Fibroblast of lung (primary cell): ENCODE results near the gene CES3. TPM values are rescaled to one million over a fixed set of nuclear protein-coding genes. Genes with fewer than 3 reads are reported as not detected.
A peak's percentile ranks its signal among the peaks of the same experiment; 100 is the strongest.
"Not testable (repeated sequence)": the region's sequence is repeated elsewhere in the genome, so short reads cannot be mapped to it uniquely, and the experiment has no call there.

Source experiments
- DNase-seq, 2 donors: peaks; one replicate each; pipeline versions ENCODE4 v3.0.0 to v3.0.0-alpha.2; 2010; ENCODE audit warnings: low read depth in 2 of 2
- H2AFZ ChIP-seq: 2 replicates; pipeline ENCODE4 v1.5.1; 2012; ENCODE audit warnings: low read length, control low read depth, inconsistent platforms
- H3K27ac ChIP-seq: 2 replicates; pipeline ENCODE4 v1.5.1; 2011; ENCODE audit warnings: low read length, control low read depth; ENCODE audit not compliant: insufficient read depth
- H3K27me3 ChIP-seq: 2 replicates; pipeline ENCODE4 v1.5.1; 2011; ENCODE audit warnings: mild to moderate bottlenecking, low read length; ENCODE audit not compliant: control insufficient read depth, insufficient read depth
- H3K36me3 ChIP-seq: 2 replicates; pipeline ENCODE4 v1.5.1; 2011; ENCODE audit warnings: low read length; ENCODE audit not compliant: control insufficient read depth, insufficient read depth
- H3K4me1 ChIP-seq: 2 replicates; pipeline ENCODE4 v1.5.1; 2011; ENCODE audit warnings: low read length; ENCODE audit not compliant: control insufficient read depth, insufficient read depth; ENCODE audit errors: extremely low read depth
- H3K4me2 ChIP-seq: 2 replicates; pipeline ENCODE4 v1.5.1; 2011; ENCODE audit warnings: low read length, control low read depth; ENCODE audit not compliant: insufficient read depth; ENCODE audit errors: extremely low read depth
- H3K4me3 ChIP-seq, 4 experiments: fragments of 200-600 bp in 1 of 4; sonication (generic) in 1 of 4; replicated peaks in 1 of 4; 2 replicates each; pipeline ENCODE4 v1.5.1; 2011 to 2016; ENCODE audit warnings: low read length in 4 of 4, low read depth in 3 of 4, mild to moderate bottlenecking in 3 of 4, control low read depth in 2 of 4, inconsistent platforms in 1 of 4, mixed read lengths in 1 of 4; ENCODE audit not compliant: insufficient read depth in 1 of 4; ENCODE audit errors: control extremely low read depth in 1 of 4
- H3K79me2 ChIP-seq: 2 replicates; pipeline ENCODE4 v1.5.1; 2012; ENCODE audit warnings: mild to moderate bottlenecking, low read length, inconsistent platforms; ENCODE audit not compliant: control insufficient read depth, insufficient read depth
- H3K9ac ChIP-seq: 2 replicates; pipeline ENCODE4 v1.5.1; 2011; ENCODE audit warnings: mild to moderate bottlenecking, low read length, control low read depth; ENCODE audit not compliant: insufficient read depth
- H3K9me3 ChIP-seq: 2 replicates; pipeline ENCODE4 v1.5.1; 2012; ENCODE audit warnings: low read depth, low read length; ENCODE audit not compliant: control insufficient read depth, insufficient read depth
- H4K20me1 ChIP-seq: 2 replicates; pipeline ENCODE4 v1.5.1; 2011; ENCODE audit warnings: low read length; ENCODE audit not compliant: control insufficient read depth, insufficient read depth; ENCODE audit errors: extremely low read depth
- EZH2 ChIP-seq: IDR thresholded peaks from 2 replicates; pipeline ENCODE4 v1.5.1; 2012; ENCODE audit warnings: low read length, control low read depth, mild to moderate bottlenecking; ENCODE audit errors: missing control alignments
- polyA plus RNA-seq, 2 donors: library from polyadenylated mRNA; depleted of rRNA in 1 of 2; stranded (reverse) in 1 of 2; unstranded in 1 of 2; fragments of >200 nt; gene quantifications; 2 replicates each; pipeline ENCODE4 v1.2.1, GENCODE V29; 2011 to 2012; ENCODE audit warnings: missing spikeins in 1 of 2
- total RNA-seq: library from RNA; depleted of rRNA; stranded (reverse); fragments of >200 nt; gene quantifications from 2 replicates; pipeline ENCODE4 v1.2.1, GENCODE V29; 2014
- TF ChIP-seq, protein P1 (sequence below), 2 donors: IDR thresholded peaks in 1 of 2; conservative IDR thresholded peaks in 1 of 2; 1 replicate in 1 of 2; 2 replicates in 1 of 2; pipeline ENCODE4 v1.5.1; 2011 to 2012; ENCODE audit warnings: low read length in 2 of 2, control low read depth in 1 of 2, inconsistent platforms in 1 of 2, low read depth in 1 of 2, mild to moderate bottlenecking in 1 of 2

The CES3 gene
- total and polyA plus RNA-seq, 2 donors (not counting 1 experiment from before 2014, with no cell fraction given) = 0.01 to 1.3 TPM

DNA sequence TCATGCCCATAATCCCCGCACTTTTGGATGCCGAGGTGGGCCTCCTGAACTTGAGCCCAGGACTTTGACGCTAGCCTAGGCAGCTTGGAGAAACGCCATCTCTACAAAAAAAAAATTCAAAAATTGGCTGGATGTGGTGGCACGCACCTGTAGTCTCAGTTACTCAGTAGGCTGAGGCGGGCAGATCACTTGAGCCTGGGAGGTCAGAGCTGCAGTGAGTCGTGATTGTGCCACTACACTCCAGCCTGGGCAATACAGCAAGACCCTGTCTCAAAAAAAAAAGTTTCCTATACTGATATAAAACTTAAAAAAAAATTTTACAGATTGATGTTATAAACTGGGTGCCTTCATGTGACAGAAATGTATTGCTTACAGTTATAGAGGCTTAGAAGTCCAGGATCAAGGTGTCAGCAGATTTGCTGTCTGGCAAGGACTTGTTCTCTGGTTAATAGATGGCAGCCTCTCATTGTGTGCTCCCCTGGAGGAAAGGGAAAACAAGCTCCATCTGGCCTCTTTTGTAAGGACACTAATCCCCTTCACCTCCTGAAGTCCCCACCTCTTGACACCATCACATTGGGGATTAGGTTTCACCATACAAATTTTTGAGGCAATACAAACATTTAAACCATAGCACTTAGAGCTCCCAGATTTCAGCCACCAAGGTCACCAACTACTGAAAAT lies 8.5 kb upstream of the CES3 start:
- no peak overlapping the region for H3K4me2 ChIP-seq
- H3K27ac ChIP-seq = no peak overlapping the region
- no peaks in the 10 kb centered on the region for H3K79me2 ChIP-seq
- no peak for DNase-seq
- no peak overlapping the region for H3K4me3 ChIP-seq
- H3K27me3 ChIP-seq = peaks cover 10% of the 10 kb centered on the region
- no peaks in the 10 kb centered on the region for H4K20me1 ChIP-seq
- no peaks in the 10 kb centered on the region for H3K36me3 ChIP-seq
- H3K9me3 ChIP-seq = no peaks in the 10 kb centered on the region
- H2AFZ ChIP-seq = no peak overlapping the region
- H3K4me1 ChIP-seq = no peaks in the 10 kb centered on the region
- TF ChIP-seq EZH2 = no peak
- TF ChIP-seq, protein P1, sequence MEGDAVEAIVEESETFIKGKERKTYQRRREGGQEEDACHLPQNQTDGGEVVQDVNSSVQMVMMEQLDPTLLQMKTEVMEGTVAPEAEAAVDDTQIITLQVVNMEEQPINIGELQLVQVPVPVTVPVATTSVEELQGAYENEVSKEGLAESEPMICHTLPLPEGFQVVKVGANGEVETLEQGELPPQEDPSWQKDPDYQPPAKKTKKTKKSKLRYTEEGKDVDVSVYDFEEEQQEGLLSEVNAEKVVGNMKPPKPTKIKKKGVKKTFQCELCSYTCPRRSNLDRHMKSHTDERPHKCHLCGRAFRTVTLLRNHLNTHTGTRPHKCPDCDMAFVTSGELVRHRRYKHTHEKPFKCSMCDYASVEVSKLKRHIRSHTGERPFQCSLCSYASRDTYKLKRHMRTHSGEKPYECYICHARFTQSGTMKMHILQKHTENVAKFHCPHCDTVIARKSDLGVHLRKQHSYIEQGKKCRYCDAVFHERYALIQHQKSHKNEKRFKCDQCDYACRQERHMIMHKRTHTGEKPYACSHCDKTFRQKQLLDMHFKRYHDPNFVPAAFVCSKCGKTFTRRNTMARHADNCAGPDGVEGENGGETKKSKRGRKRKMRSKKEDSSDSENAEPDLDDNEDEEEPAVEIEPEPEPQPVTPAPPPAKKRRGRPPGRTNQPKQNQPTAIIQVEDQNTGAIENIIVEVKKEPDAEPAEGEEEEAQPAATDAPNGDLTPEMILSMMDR (conservative IDR thresholded peaks at IDR 0.05 in 1 of 2, IDR thresholded peaks at IDR 0.05 in 1 of 2; ENCODE audit: low read depth in 1 of 2, low read length in 2 of 2) = no peak
- no peak overlapping the region for H3K9ac ChIP-seq

DNA sequence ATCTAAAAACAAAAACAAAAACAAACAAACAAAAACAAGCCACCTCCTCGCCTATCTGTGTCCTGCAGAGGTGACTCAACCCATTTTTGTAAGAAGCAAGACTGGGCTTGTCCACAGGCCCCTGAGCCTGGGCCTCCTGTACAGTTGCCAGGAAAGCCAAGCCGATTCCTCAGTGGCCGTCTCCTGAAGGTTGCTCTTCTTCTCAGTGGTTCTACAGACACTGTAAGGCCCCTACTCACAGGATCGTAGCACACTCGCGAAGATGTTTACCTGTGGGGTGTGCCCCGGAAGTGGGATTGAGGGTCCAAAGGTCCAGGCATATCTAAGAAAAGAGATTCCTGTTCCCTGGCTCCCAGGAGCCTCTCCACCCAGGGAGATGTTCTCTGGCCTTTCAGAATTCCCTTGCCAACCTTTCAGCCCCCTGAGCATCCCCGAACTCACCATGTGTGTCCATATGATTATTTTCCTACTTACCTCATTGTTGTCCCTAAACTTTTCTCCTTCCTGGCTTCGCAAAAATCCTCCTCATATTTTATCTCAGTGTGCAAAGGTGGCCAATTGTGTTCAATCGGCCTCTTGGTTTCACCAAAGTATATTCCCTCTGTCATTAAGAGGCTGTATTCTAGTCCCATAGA lies 7.5 kb upstream of the CES3 start:
- Histone ChIP-seq H3K4me1 (no peaks in the 10 kb centered on the region), H3K9ac (no peak overlapping the region), H3K79me2 (no peaks in the 10 kb centered on the region), H3K4me2 (no peak overlapping the region), H2AFZ (no peak overlapping the region), H3K4me3 (no peak overlapping the region), H3K27me3 (peaks cover 9% of the 10 kb centered on the region), H3K36me3 (no peaks in the 10 kb centered on the region), H3K9me3 (no peaks in the 10 kb centered on the region), H3K27ac (no peak overlapping the region), H4K20me1 (no peaks in the 10 kb centered on the region)
- no peak for DNase-seq
- no peak for TF ChIP-seq EZH2
- TF ChIP-seq, protein P1 (conservative IDR thresholded peaks at IDR 0.05 in 1 of 2, IDR thresholded peaks at IDR 0.05 in 1 of 2; ENCODE audit: low read depth in 1 of 2, low read length in 2 of 2) = no peak

DNA sequence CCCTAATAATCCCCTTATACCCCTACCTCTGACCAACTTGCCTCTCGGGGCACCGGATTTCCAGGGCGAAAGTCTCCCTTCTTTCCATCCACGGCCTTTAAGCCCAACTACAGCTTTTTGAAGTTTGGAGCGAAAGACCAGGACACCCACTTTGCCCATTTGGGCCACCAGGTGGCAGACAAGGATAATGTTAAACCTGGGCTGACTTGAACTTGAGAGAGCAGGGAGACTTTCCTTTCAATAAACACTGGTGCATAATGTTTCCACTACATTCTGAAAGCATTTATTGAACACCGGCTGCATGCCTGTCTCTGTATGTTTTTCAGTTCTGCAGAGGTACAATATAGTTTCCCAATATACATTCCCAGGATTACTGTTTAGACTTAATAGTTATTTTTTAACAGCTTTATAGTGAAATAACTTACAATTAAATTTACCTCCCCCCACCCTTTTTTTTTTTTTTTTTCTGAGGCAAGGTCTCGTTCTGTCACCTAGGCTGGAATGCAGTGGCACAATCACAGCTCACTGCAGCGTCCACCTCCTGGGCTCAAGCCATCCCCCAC lies 6.9 kb upstream of the CES3 start:
- Histone ChIP-seq H3K27ac (no peak overlapping the region), H3K9me3 (no peaks in the 10 kb centered on the region), H3K4me2 (no peak overlapping the region), H3K79me2 (no peaks in the 10 kb centered on the region), H3K4me1 (no peaks in the 10 kb centered on the region), H3K9ac (no peak overlapping the region), H3K27me3 (peaks cover 5% of the 10 kb centered on the region), H4K20me1 (no peaks in the 10 kb centered on the region), H3K36me3 (no peaks in the 10 kb centered on the region), H2AFZ (no peak overlapping the region), H3K4me3 (no peak overlapping the region)
- TF ChIP-seq EZH2 = no peak
- TF ChIP-seq, protein P1 (conservative IDR thresholded peaks at IDR 0.05 in 1 of 2, IDR thresholded peaks at IDR 0.05 in 1 of 2; ENCODE audit: low read depth in 1 of 2, low read length in 2 of 2) = peak; percentile 86 to 91
- DNase-seq = peak; percentile 58 to 77

DNA sequence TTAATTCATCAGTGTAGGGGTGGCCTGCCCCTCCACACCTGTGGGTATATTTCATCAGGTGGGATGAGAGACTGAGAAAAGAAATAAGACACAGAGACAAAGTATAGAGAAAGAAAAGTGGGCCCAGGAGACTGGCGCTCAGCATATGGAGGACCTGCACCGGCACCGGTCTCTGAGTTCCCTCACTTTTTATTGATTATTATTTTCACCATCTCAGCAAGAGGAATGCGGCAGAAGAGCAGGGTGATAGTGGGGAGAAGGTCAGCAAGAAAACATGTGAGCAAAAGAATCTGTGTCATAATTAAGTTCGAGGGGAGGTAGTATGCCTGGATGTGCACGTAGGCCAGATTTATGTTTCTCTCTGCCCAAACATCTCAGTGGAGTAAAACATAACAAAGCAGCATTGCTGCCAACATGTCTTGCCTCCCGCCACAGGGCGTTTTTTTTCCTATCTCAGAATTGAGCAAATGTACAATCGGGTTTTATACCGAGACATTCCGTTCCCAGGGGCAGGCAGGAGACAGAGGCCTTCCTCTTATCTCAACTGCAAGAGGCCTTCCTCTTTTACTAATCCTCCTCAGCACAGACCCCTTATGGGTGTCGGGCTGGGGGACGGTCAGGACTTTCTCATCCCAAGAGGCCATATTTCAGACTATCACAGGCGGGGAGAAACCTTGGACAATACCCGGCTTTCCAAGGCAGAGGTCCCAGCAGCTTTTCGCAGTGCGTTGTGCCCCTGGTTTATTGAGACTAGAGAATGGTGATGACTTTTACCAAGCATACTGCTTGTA lies 5.5 kb upstream of the CES3 start:
- not testable (repeated sequence) for H3K27ac ChIP-seq, H3K36me3 ChIP-seq, H3K79me2 ChIP-seq, H3K4me3 ChIP-seq, H3K4me2 ChIP-seq, H3K9ac ChIP-seq, H4K20me1 ChIP-seq, H2AFZ ChIP-seq, H3K4me1 ChIP-seq, H3K27me3 ChIP-seq, H3K9me3 ChIP-seq, DNase-seq
